ENCODE results near the gene PCLAF.
"Not testable (repeated sequence)": the region's sequence is repeated elsewhere in the genome, so short reads cannot be mapped to it uniquely, and the experiment has no call there.

The PCLAF gene

GRCh38 chr15:64346242-64346641 is 35.0 kb downstream of the PCLAF start:
- H3K9me3 Mint-ChIP-seq, ATAC-seq, H3K4me3 Mint-ChIP-seq, H3K27ac Mint-ChIP-seq, H3K27me3 Mint-ChIP-seq: not testable (repeated sequence)
- Mint-ChIP-seq H3K4me1 (peaks cover 15% of the 10 kb centered on the region), H3K36me3 (peaks cover 52% of the 10 kb centered on the region)

- H3K9me3 Mint-ChIP-seq, result no peaks in the 10 kb centered on the region
- no peak overlapping the region for H3K4me3 Mint-ChIP-seq
- H3K27ac Mint-ChIP-seq, result no peak overlapping the region
- H3K36me3 Mint-ChIP-seq, result peaks cover 52% of the 10 kb centered on the region
- peaks cover 15% of the 10 kb centered on the region for H3K4me1 Mint-ChIP-seq
- H3K27me3 Mint-ChIP-seq, result no peaks in the 10 kb centered on the region
- ATAC-seq, result no peak
Observed at GRCh38 chr15:64344651-64345294, 36.5 kb downstream of the PCLAF start.

GRCh38 chr15:64343841-64344240 is 37.4 kb downstream of the PCLAF start:
- no peak overlapping the region for H3K4me3 Mint-ChIP-seq
- no peak for ATAC-seq
- H3K36me3 Mint-ChIP-seq, result peaks cover 48% of the 10 kb centered on the region
- H3K27ac Mint-ChIP-seq, result no peak overlapping the region
- no peaks in the 10 kb centered on the region for H3K27me3 Mint-ChIP-seq
- H3K4me1 Mint-ChIP-seq, result peaks cover 15% of the 10 kb centered on the region
- H3K9me3 Mint-ChIP-seq, result no peaks in the 10 kb centered on the region

GRCh38 chr15:64343222-64343621 is 38.0 kb downstream of the PCLAF start:
- H3K36me3 Mint-ChIP-seq, result peaks cover 45% of the 10 kb centered on the region
- no peak overlapping the region for H3K27ac Mint-ChIP-seq
- H3K9me3 Mint-ChIP-seq, result no peaks in the 10 kb centered on the region
- no peak overlapping the region for H3K4me3 Mint-ChIP-seq
- H3K4me1 Mint-ChIP-seq, result peaks cover 15% of the 10 kb centered on the region
- H3K27me3 Mint-ChIP-seq, result no peaks in the 10 kb centered on the region
- no peak for ATAC-seq

- Mint-ChIP-seq H3K27me3 (no peaks in the 10 kb centered on the region), H3K27ac (no peak overlapping the region), H3K36me3 (peaks cover 34% of the 10 kb centered on the region), H3K9me3 (no peaks in the 10 kb centered on the region), H3K4me3 (no peak overlapping the region), H3K4me1 (peaks cover 6% of the 10 kb centered on the region)
- no peak for ATAC-seq
Observed at GRCh38 chr15:64341961-64342360, 39.3 kb downstream of the PCLAF start.

- Mint-ChIP-seq H3K4me3 (no peak overlapping the region), H3K27ac (no peak overlapping the region), H3K36me3 (peaks cover 28% of the 10 kb centered on the region), H3K27me3 (no peaks in the 10 kb centered on the region), H3K4me1 (peaks cover 6% of the 10 kb centered on the region), H3K9me3 (no peaks in the 10 kb centered on the region)
- no peak for ATAC-seq
Observed at GRCh38 chr15:64340355-64340754, 40.9 kb downstream of the PCLAF start.

- Mint-ChIP-seq H3K4me1 (peaks cover 7% of the 10 kb centered on the region), H3K27me3 (no peaks in the 10 kb centered on the region), H3K36me3 (peaks cover 25% of the 10 kb centered on the region), H3K4me3 (no peak overlapping the region), H3K9me3 (no peaks in the 10 kb centered on the region), H3K27ac (no peak overlapping the region)
- no peak for ATAC-seq
Observed at GRCh38 chr15:64337761-64338160, 43.5 kb downstream of the PCLAF start.

- ATAC-seq, result no peak
- peaks cover 12% of the 10 kb centered on the region for H3K36me3 Mint-ChIP-seq
- peaks cover 7% of the 10 kb centered on the region for H3K4me1 Mint-ChIP-seq
- H3K27ac Mint-ChIP-seq, result no peak overlapping the region
- no peaks in the 10 kb centered on the region for H3K9me3 Mint-ChIP-seq
- no peak overlapping the region for H3K4me3 Mint-ChIP-seq
- H3K27me3 Mint-ChIP-seq, result no peaks in the 10 kb centered on the region
Observed at GRCh38 chr15:64333986-64334929, 47.0 kb downstream of the PCLAF start.

- Mint-ChIP-seq H3K36me3 (peaks cover 6% of the 10 kb centered on the region), H3K4me3 (no peak overlapping the region), H3K27me3 (no peaks in the 10 kb centered on the region), H3K27ac (no peak overlapping the region), H3K4me1 (peaks cover 7% of the 10 kb centered on the region), H3K9me3 (no peaks in the 10 kb centered on the region)
- ATAC-seq, result no peak
Observed at GRCh38 chr15:64333516-64333915, 47.7 kb downstream of the PCLAF start.

GRCh38 chr15:64331668-64332067 is 49.6 kb downstream of the PCLAF start:
- H3K4me1 Mint-ChIP-seq, H3K9me3 Mint-ChIP-seq, H3K36me3 Mint-ChIP-seq, H3K27me3 Mint-ChIP-seq, ATAC-seq, H3K4me3 Mint-ChIP-seq, H3K27ac Mint-ChIP-seq: not testable (repeated sequence)

GRCh38 chr15:64326975-64327374 is 54.3 kb downstream of the PCLAF start:
- not testable (repeated sequence) for H3K27me3 Mint-ChIP-seq, H3K9me3 Mint-ChIP-seq, H3K36me3 Mint-ChIP-seq, H3K27ac Mint-ChIP-seq, H3K4me3 Mint-ChIP-seq, ATAC-seq, H3K4me1 Mint-ChIP-seq

GRCh38 chr15:64326458-64326857 is 54.8 kb downstream of the PCLAF start:
- H3K4me1 Mint-ChIP-seq, H3K9me3 Mint-ChIP-seq, H3K27ac Mint-ChIP-seq, H3K36me3 Mint-ChIP-seq, H3K4me3 Mint-ChIP-seq, H3K27me3 Mint-ChIP-seq, ATAC-seq: not testable (repeated sequence)

- ATAC-seq, result no peak
- no peak overlapping the region for H3K4me3 Mint-ChIP-seq
- H3K36me3 Mint-ChIP-seq, result peaks cover 6% of the 10 kb centered on the region
- H3K27ac Mint-ChIP-seq, result no peak overlapping the region
- H3K4me1 Mint-ChIP-seq, result no peaks in the 10 kb centered on the region
- H3K27me3 Mint-ChIP-seq, result no peaks in the 10 kb centered on the region
- no peaks in the 10 kb centered on the region for H3K9me3 Mint-ChIP-seq
Observed at GRCh38 chr15:64324165-64324877, 56.9 kb downstream of the PCLAF start.

GRCh38 chr15:64315216-64315615 is 66.0 kb downstream of the PCLAF start:
- H3K27me3 Mint-ChIP-seq, result no peaks in the 10 kb centered on the region
- peaks cover 12% of the 10 kb centered on the region for H3K4me1 Mint-ChIP-seq
- H3K4me3 Mint-ChIP-seq, result no peak overlapping the region
- no peak overlapping the region for H3K27ac Mint-ChIP-seq
- no peaks in the 10 kb centered on the region for H3K36me3 Mint-ChIP-seq
- ATAC-seq, result no peak
- no peaks in the 10 kb centered on the region for H3K9me3 Mint-ChIP-seq

GRCh38 chr15:64314456-64314855 is 66.8 kb downstream of the PCLAF start:
- H3K4me1 Mint-ChIP-seq, result peaks cover 12% of the 10 kb centered on the region
- no peak for ATAC-seq
- no peak overlapping the region for H3K27ac Mint-ChIP-seq
- peaks cover under 1% of the 10 kb centered on the region for H3K36me3 Mint-ChIP-seq
- no peak overlapping the region for H3K4me3 Mint-ChIP-seq
- H3K9me3 Mint-ChIP-seq, result no peaks in the 10 kb centered on the region
- no peaks in the 10 kb centered on the region for H3K27me3 Mint-ChIP-seq

Measured in stimulated activated memory B cell treated with anti-CD40 and anti-IgM and Interleukin-4, amounts not matched to agents 10 μg/mL and 1 μg/mL and 100 μg/mL, for 72 hours (primary cell).